Measurements from ENCODE around the gene EWSR1. TPM values are rescaled to one million over a fixed set of nuclear protein-coding genes. Genes with fewer than 3 reads are reported as not detected.
A peak's percentile ranks its signal among the peaks of the same experiment; 100 is the strongest.

Gene EWSR1
- total and polyA plus RNA-seq, 2 experiments from 2014 or later = 154 to 210 TPM

DNA sequence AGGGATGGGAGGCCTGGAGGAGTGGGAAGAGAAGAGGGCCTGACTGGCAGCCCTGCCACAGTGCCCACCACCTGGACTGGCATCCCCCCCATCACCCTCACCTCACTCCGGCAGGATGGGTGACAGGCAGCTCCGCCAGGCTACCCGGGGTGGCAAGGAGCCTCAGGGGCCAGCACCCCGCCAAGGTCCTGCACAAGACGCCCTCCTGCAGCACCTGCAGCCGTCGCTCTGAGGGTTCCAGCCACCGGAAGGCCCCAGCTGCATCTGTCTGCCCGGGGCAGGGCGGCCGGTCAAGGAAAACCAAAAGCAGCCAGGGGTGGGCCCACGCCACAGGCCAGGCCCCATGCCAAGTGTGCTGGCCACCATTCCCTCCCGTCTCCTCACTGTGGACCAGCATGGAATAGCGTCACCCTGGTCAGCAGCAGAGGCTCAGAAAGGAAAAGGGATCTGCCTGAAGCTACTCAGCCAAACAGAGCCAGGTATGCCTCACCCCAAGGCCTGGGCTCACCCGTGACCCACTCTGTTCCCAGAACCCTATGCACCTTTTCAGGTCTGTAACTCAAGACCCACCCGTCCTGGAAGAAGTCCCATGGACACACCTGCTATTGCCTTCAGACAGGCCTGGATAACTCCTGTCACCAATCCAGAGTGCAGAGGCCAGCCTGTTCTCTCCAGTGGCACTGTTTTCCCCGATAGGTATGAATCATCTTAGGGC lies 7.3 kb upstream of the EWSR1 start:
- TF ChIP-seq EZH2phosphoT487 (IDR thresholded peaks at IDR 0.05; ENCODE audit: insufficient read depth, low read depth) = no peak
- TF ChIP-seq EZH2 (IDR thresholded peaks at IDR 0.05; ENCODE audit: insufficient read depth, poor library complexity, severe bottlenecking) = no peak
- Histone ChIP-seq H2AFZ (no peak overlapping the region), H3K4me3 (no peak overlapping the region), H3K27me3 (replicated peaks; ENCODE audit: insufficient read depth) (no peaks in the 10 kb centered on the region), H3K9me2 (ENCODE audit: insufficient read depth) (no peaks in the 10 kb centered on the region), H4K20me1 (ENCODE audit: insufficient read depth) (no peaks in the 10 kb centered on the region), H3K4me1 (ENCODE audit: insufficient read depth) (no peaks in the 10 kb centered on the region), H3K9ac (no peak overlapping the region), H3F3A (ENCODE audit: insufficient read depth) (no peaks in the 10 kb centered on the region), H3K9me3 (ENCODE audit: low read depth) (no peaks in the 10 kb centered on the region), H3K79me2 (ENCODE audit: insufficient read depth) (no peaks in the 10 kb centered on the region), H3K27ac (no peak overlapping the region), H3K4me2 (ENCODE audit: unreplicated experiment) (no peak overlapping the region), H3K36me3 (ENCODE audit: low read depth) (no peaks in the 10 kb centered on the region)
- peak; percentile 7 for DNase-seq
- in situ Hi-C loops (cut with MboI) = no loop called here
- WGBS, 2 experiments (ENCODE audit: low coverage in 1 of 2, low lambda C conversion rate in 2 of 2, missing lambda C conversion rate in 2 of 2) = 81 to 83% methylated on average over 17 of the region's 17 CpGs

DNA sequence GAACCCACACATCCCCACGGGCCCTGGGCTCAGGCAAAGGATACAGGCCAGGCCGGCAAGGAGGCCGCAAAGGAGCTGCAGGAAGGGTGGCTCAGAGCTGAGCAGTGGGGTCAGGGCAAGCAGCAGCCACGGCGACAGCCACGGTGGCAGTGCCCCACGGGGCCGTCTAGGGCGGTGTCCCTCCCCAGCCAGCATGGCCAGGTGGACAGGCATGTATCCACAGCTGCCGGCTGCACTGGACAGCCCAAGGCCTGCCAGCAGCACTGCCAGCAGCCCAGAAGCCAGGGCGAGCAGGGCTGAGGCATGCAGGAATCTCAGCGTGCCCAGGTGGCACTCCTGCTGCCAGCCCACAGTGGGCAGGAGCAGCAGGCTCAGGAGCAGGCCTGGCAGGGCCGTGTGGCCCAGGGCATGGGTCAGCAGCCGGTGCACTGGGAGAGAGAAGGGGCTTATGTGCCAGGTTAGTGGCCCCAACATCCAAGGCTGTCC lies 4.2 kb upstream of the EWSR1 start:
- DNase-seq = no peak
- Histone ChIP-seq H3K9ac (no peak overlapping the region), H3K79me2 (ENCODE audit: insufficient read depth) (peaks cover 24% of the 10 kb centered on the region), H3K36me3 (ENCODE audit: low read depth) (no peaks in the 10 kb centered on the region), H3K9me3 (ENCODE audit: low read depth) (no peaks in the 10 kb centered on the region), H3K4me1 (ENCODE audit: insufficient read depth) (0 out of 2 replicates have a peak, but pooled peaks cover 10% of the 10 kb centered on the region), H3K4me2 (ENCODE audit: unreplicated experiment) (no peak overlapping the region), H3K4me3 (no peak overlapping the region), H2AFZ (no peak overlapping the region), H3K27ac (no peak overlapping the region), H3K9me2 (ENCODE audit: insufficient read depth) (no peaks in the 10 kb centered on the region), H3F3A (ENCODE audit: insufficient read depth) (no peaks in the 10 kb centered on the region), H4K20me1 (ENCODE audit: insufficient read depth) (no peaks in the 10 kb centered on the region), H3K27me3 (replicated peaks; ENCODE audit: insufficient read depth) (no peaks in the 10 kb centered on the region)
- TF ChIP-seq EZH2phosphoT487 (IDR thresholded peaks at IDR 0.05; ENCODE audit: insufficient read depth, low read depth) (no peak), EZH2 (IDR thresholded peaks at IDR 0.05; ENCODE audit: insufficient read depth, poor library complexity, severe bottlenecking) (no peak)
- 76 to 89% methylated on average over 12 to 13 of the region's 14 CpGs for WGBS, 2 experiments (ENCODE audit: low coverage in 1 of 2, low lambda C conversion rate in 2 of 2, missing lambda C conversion rate in 2 of 2)
- in situ Hi-C loops (cut with MboI) = no loop called here

DNA sequence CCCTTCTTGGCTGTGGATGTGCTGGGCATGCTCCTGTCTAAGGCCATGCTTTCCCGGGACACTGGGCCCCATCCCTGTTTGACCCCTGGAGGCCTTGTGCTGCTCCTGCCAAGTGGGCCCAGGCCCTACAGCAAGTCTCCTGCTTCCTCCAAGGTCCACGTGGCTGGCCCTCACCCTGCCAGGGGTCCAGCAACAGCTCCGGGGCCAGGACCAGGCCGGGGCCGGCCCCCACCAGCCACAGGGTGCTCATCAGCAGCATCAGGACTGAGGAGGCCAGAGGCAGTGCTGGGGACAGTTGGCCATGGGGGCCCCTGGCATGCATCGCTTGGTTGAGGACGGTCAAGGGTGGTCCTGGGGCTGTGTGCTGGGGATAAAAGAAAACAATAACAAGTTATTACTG lies 2.8 kb upstream of the EWSR1 start:
- WGBS, 2 experiments (ENCODE audit: low coverage in 1 of 2, low lambda C conversion rate in 2 of 2, missing lambda C conversion rate in 2 of 2) = 90 to 94% methylated on average over 7 of the region's 7 CpGs
- Histone ChIP-seq H3K9me3 (ENCODE audit: low read depth) (no peaks in the 10 kb centered on the region), H3K79me2 (ENCODE audit: insufficient read depth) (peaks cover 39% of the 10 kb centered on the region), H4K20me1 (ENCODE audit: insufficient read depth) (peaks cover 14% of the 10 kb centered on the region; the same call in 1 of the 2 replicates), H3F3A (ENCODE audit: insufficient read depth) (peaks cover 6% of the 10 kb centered on the region; the same call in 1 of the 2 replicates), H3K9ac (no peak overlapping the region), H2AFZ (no peak overlapping the region), H3K36me3 (ENCODE audit: low read depth) (no peaks in the 10 kb centered on the region), H3K4me2 (ENCODE audit: unreplicated experiment) (no peak overlapping the region), H3K4me1 (ENCODE audit: insufficient read depth) (peaks cover 15% of the 10 kb centered on the region), H3K9me2 (ENCODE audit: insufficient read depth) (no peaks in the 10 kb centered on the region), H3K27me3 (replicated peaks; ENCODE audit: insufficient read depth) (no peaks in the 10 kb centered on the region), H3K27ac (no peak overlapping the region), H3K4me3 (no peak overlapping the region)
- DNase-seq = no peak
- no peak for TF ChIP-seq EZH2 (IDR thresholded peaks at IDR 0.05; ENCODE audit: insufficient read depth, poor library complexity, severe bottlenecking)
- no peak for TF ChIP-seq EZH2phosphoT487 (IDR thresholded peaks at IDR 0.05; ENCODE audit: insufficient read depth, low read depth)
- in situ Hi-C loops (cut with MboI) = no loop called here

DNA sequence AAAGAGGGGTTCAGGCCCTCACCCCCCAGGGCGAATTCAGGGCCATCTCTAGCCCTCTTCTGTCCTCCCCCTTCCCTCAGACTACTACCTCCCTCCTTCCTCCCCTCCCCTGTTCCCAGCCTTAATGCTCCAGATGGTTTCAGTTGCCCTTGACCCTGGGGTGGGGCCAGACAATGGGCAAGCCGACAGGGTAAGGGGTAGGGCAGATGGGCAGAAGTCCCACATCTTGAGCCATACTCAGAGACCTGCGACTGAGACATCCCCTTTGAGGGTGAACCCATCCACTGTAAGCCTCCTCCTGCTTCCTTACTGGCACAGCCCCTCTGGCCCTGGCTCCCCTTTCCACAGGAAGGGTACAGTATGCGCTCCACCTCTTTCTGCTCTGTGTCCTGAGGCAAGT lies 2.1 kb upstream of the EWSR1 start:
- peaks cover 12% of the 10 kb centered on the region for H3F3A ChIP-seq (ENCODE audit: insufficient read depth)
- peaks cover 20% of the 10 kb centered on the region; the same call in 1 of the 2 replicates for H4K20me1 ChIP-seq (ENCODE audit: insufficient read depth)
- no peak overlapping the region for H3K9ac ChIP-seq
- peaks cover 45% of the 10 kb centered on the region for H3K79me2 ChIP-seq (ENCODE audit: insufficient read depth)
- H3K9me3 ChIP-seq (ENCODE audit: low read depth) = no peaks in the 10 kb centered on the region
- no peaks in the 10 kb centered on the region for H3K9me2 ChIP-seq (ENCODE audit: insufficient read depth)
- H3K27ac ChIP-seq = no peak overlapping the region
- H3K4me1 ChIP-seq (ENCODE audit: insufficient read depth) = peaks cover 21% of the 10 kb centered on the region
- no peaks in the 10 kb centered on the region; the same call in 1 of the 2 replicates for H3K36me3 ChIP-seq (ENCODE audit: low read depth)
- no peak overlapping the region for H2AFZ ChIP-seq
- in situ Hi-C loops (cut with MboI) = no loop called here
- no peak overlapping the region for H3K4me2 ChIP-seq (ENCODE audit: unreplicated experiment)
- 27 to 33% methylated on average over 4 of the region's 4 CpGs for WGBS, 2 experiments (ENCODE audit: low coverage in 1 of 2, low lambda C conversion rate in 2 of 2, missing lambda C conversion rate in 2 of 2)
- no peak for TF ChIP-seq EZH2phosphoT487 (IDR thresholded peaks at IDR 0.05; ENCODE audit: insufficient read depth, low read depth)
- TF ChIP-seq EZH2 (IDR thresholded peaks at IDR 0.05; ENCODE audit: insufficient read depth, poor library complexity, severe bottlenecking) = no peak
- H3K27me3 ChIP-seq (replicated peaks; ENCODE audit: insufficient read depth) = no peaks in the 10 kb centered on the region
- no peak overlapping the region for H3K4me3 ChIP-seq
- no peak for DNase-seq

All from GM23248 (cell line).